GM19324 (cell line): ENCODE results near the gene TGOLN2.

ENCODE experiments used
- ATAC-seq: cut with Tn5 transposase; IDR thresholded peaks from one replicate; pipeline ENCODE4 v1.9.1; 2021; ENCODE audit warnings: mild to moderate bottlenecking, moderate library complexity; ENCODE audit not compliant: unreplicated experiment, low FRiP score

TGOLN2 gene

GRCh38 chr2:85312404-85312803 lies 15.4 kb downstream of the TGOLN2 start:
- ATAC-seq, result no peak

GRCh38 chr2:85310330-85310729 lies 17.5 kb downstream of the TGOLN2 start:
- peak; percentile 64 for ATAC-seq

GRCh38 chr2:85309699-85310321 lies 18.0 kb downstream of the TGOLN2 start:
- peak; percentile 39 for ATAC-seq

GRCh38 chr2:85308896-85309555 lies 18.8 kb downstream of the TGOLN2 start:
- ATAC-seq, result peak; percentile 39

- no peak for ATAC-seq
Measured at GRCh38 chr2:85308201-85308600, 19.6 kb downstream of the TGOLN2 start.

- ATAC-seq, result no peak
Measured at GRCh38 chr2:85307527-85307897, 20.3 kb downstream of the TGOLN2 start.

DNA sequence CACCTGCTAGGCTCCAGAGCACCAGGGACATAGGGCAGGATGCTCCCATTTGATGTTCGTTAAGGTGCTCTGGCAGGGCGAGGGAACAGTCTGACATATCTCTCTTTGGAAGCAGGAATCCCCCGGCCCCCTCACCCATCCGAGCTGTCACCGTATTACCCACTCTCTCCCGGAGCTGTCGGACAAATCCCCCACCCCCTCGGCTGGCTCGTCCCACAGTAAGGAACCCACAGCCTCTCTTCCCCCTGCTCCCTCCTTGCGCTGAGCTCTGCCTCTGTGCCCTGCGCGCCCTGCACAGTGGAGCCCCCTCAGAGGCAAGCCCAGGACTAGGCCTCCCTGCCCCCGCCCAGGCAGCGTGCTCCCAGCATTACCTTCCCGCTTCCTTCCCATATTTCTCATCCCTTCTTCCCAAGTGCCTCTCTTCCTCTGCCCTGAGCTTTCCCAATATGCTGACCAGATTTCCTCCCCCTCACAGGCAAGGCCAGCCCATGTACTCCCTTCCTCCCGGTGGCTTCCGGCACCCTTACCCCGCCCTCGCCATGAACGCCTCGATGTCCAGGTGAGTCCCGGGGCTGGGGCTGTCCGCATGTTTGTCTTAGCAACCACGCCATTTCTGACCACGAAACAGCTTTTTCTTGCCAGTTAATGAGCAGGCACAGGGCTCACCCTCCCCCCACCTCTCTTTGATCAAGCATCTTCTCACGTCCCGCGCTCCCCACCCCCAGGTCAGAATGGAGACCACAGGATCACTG lies 23.8 kb downstream of the TGOLN2 start:
- ATAC-seq, result no peak

DNA sequence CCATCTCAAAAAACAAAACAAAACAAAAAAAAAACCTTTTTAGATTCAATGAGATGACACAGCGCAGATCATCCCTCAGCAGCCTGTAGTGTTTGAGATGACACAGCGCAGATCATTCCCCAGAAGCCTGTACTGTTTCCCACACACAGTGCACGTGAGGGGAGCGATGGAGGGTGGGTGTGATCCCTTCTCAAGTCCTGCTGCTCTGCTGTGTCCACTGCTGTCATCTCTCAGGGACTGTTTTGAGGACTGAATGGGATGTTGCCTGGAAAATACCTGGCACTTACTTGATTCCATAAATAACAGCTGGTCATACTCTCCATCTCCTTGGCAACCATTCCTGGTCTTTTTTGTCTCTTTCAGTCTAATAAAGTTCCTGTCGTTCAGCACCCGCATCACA lies 25.7 kb downstream of the TGOLN2 start:
- ATAC-seq, result no peak

- no peak for ATAC-seq
Measured at GRCh38 chr2:85291425-85292023, 36.3 kb downstream of the TGOLN2 start.

- no peak for ATAC-seq
Measured at GRCh38 chr2:85288244-85288725, 39.5 kb downstream of the TGOLN2 start.

- ATAC-seq, result no peak
Measured at GRCh38 chr2:85287721-85288120, 40.1 kb downstream of the TGOLN2 start.

GRCh38 chr2:85286918-85287317 lies 40.9 kb downstream of the TGOLN2 start:
- no peak for ATAC-seq

DNA sequence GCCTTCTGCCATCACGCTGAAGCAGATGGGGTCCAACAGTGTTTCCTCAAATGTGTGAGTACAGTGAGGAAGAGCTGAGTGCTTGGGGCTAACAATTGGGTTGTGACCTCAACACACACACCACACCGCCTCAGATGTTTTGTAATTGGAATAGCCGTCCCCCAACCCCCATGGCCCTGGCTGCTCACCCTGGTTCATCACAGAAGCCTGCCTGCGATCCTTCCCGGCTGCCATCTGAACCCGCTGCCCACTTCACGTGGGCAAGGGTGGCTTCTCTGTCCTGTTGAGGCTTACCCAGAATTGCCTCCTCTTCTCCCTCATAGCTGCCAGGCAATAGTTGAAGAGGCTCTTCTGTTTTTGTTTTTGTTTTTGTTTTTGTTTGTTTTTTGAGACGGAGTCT lies 44.1 kb downstream of the TGOLN2 start:
- ATAC-seq, result no peak

DNA sequence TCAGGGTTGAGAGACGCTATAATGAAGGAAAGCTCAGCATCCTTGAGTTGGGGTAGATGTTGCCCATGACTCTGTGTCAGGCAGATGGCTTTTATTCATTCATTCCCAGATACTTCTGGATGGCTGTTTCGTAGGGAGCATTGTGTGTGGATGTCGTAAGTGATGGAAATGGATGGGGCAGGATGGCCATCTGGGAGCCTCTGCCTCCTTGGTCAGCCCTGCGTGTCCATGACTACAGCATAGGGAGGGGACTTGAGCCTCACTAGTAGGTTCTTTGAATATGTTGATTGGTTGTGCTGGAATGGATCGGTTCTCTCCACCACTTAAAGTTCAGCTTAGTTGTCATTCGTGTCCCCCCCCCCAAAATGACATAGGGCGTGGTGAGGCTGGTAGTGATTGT lies 44.9 kb downstream of the TGOLN2 start:
- ATAC-seq, result no peak

DNA sequence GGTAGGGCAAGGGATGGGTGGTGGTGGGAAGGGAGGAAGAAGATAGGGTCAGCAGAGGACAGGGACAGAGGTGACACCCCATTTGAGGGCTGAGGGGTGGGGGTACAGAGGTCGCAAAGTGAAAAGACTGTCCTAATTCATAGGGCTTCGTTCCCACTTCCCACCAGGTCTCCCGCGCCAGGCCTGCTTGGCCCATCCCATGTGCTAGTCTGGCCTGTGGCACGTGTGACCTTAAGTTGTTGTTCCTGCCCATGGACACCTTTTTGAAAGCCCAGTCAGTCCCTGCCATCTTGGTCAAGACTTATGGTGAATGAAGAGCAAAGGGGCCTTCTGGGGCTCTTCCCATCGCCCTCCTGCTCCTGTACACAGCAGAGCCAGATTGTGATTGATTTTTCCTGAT lies 46.2 kb downstream of the TGOLN2 start:
- ATAC-seq, result no peak

GRCh38 chr2:85278361-85278760 lies 49.4 kb downstream of the TGOLN2 start:
- ATAC-seq, result no peak

DNA sequence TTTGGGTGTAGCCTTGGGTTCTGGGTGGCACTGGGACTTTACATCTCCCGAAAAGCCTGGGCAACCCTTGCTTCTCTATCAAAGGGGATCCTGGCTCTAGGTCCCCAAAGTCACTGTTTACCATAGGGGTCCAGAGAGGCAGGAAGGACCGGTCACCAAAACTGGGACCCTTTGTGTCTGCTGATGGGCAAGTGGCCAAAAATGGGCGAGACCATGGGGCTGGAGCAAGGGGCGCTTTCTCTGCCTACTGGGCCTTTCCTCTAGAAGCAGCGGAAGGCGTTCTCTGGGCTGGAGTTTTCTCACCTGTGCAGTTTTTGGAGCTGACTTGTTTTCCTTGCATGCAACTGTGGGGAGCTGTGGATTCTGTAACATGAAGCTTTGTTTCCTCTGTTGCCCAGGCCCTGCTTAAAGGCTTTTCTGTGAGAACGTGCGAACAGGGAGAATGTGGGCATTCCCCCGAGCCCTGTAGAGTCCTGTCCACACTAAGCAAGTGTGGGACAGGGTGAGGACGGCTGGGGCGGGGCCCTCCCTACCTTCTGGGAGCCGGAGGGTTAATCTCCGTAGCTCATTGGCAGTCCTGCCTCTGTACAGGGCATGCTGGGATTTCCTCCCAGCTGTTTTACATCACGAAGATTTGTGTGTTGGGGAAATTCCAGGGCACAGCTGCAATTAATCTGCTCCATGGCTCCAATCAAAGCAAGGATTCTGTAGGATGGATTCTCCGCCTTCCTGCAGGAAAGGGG lies 50.2 kb downstream of the TGOLN2 start:
- ATAC-seq, result no peak

DNA sequence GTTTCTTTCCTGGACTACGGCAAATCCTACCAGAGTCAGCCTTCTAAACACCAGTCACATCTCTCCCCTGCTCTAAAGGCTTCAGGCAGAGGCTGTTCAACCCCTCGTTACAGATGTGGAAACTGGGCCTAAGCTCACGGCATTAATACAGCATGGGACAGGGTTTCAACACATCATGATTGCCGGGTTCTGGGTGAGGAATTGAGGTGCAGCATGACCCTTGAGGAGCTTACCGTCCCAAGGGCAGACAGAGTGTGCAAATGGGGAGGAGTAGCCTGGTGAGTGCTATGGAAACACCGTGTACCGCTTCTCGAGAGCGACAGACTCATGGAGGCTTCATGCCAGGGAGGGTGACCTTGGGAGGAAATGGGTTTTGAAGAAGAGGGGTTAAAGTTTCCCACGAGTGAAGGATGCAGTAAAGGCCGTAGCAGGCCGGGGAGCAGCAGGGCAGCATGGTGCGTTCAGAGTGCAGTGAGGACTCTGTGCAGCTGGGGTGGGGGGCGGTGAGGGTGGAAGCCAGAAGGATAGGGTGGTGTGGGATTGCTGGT lies 51.1 kb downstream of the TGOLN2 start:
- ATAC-seq, result no peak

DNA sequence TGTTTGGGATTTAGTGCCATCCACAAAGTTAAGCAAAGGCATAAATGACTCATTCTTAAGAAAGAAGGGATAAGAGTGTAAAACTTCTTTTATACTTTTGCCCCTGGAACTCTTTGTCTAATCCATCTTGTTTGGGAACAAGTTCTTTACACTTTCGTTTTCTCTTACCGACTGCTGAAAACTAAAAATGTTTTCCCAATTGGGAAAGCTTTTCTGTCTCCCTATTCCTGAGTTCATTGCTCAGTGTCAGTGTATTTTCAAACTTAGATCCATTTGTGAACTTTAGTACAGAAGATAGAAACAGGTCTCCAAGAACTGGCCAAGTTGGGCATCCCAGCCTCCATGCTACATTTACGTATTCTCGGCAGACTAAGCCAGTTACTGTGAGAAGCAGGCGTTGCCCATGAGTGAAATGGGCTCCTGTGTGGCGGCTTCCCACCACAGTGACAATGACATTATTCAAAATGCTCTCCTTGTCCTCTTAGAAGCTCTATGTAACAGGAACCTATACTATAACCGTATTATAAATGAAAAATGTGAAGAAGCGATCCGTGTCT lies 51.7 kb downstream of the TGOLN2 start:
- ATAC-seq, result no peak
